HL-60 (cell line): ENCODE measurements around the gene CRYBA2.

Source experiments
- DNase-seq, 2 experiments: peaks; one replicate each; pipeline ENCODE4 v3.0.0-alpha.2; 2010 to 2020; ENCODE audit warnings: low read depth in 1 of 2, low spot score in 1 of 2
- H3K27ac ChIP-seq: fragments of 250-450 bp; sonication (Bioruptor Pico); replicated peaks from 2 replicates; pipeline ENCODE4 v1.5.1; 2020; ENCODE audit warnings: mild to moderate bottlenecking, moderate library complexity
- H3K27me3 ChIP-seq: fragments of 250-450 bp; sonication (Bioruptor Pico); 2 replicates; pipeline ENCODE4 v1.5.1; 2021; ENCODE audit warnings: mild to moderate bottlenecking, moderate library complexity; ENCODE audit not compliant: insufficient read depth, poor library complexity, severe bottlenecking
- H3K4me3 ChIP-seq: replicated peaks from 2 replicates; pipeline ENCODE4 v1.5.1; 2011; ENCODE audit warnings: mild to moderate bottlenecking, control low read depth, low read length; ENCODE audit not compliant: insufficient read depth
- CTCF ChIP-seq: IDR thresholded peaks from one replicate; pipeline ENCODE4 v1.5.1; 2011; ENCODE audit warnings: low read length, control low read depth, inconsistent platforms; ENCODE audit not compliant: insufficient read depth
- GABPA ChIP-seq: IDR thresholded peaks from 2 replicates; pipeline ENCODE4 v1.6.1; 2012; ENCODE audit warnings: low read depth
- POLR2AphosphoS5 ChIP-seq: IDR thresholded peaks from 2 replicates; pipeline ENCODE4 v1.6.1; 2012; ENCODE audit warnings: low read depth
- REST ChIP-seq: IDR thresholded peaks from 2 replicates; pipeline ENCODE4 v1.6.1; 2012; ENCODE audit warnings: low read depth; ENCODE audit not compliant: insufficient replicate concordance
- SPI1 ChIP-seq: IDR thresholded peaks from 2 replicates; pipeline ENCODE4 v1.6.1; 2012; ENCODE audit warnings: low read depth, mild to moderate bottlenecking, borderline replicate concordance

CRYBA2 gene

GRCh38 chr2:218982586-218983262, 10.5 kb downstream of the CRYBA2 start:
- Histone ChIP-seq H3K4me3 (no peak overlapping the region), H3K27me3 (peaks cover 69% of the 10 kb centered on the region), H3K27ac (no peak overlapping the region)
- TF ChIP-seq POLR2AphosphoS5, result no peak
- TF ChIP-seq REST, result peak; percentile 16
- DNase-seq, result no peak

- TF ChIP-seq POLR2AphosphoS5, result no peak
- TF ChIP-seq REST, result no peak
- TF ChIP-seq CTCF, result no peak
- Histone ChIP-seq H3K4me3 (no peak overlapping the region), H3K27ac (no peak overlapping the region), H3K27me3 (peaks cover 67% of the 10 kb centered on the region)
- DNase-seq, result peak in 1 of 2 experiments; percentile 49
Measured at GRCh38 chr2:218981881-218982585, 11.2 kb downstream of the CRYBA2 start.

- no peak for DNase-seq
- Histone ChIP-seq H3K4me3 (no peak overlapping the region), H3K27ac (no peak overlapping the region), H3K27me3 (peaks cover 64% of the 10 kb centered on the region)
- TF ChIP-seq CTCF (no peak), SPI1 (no peak), POLR2AphosphoS5 (no peak), GABPA (no peak), REST (no peak)
Measured at GRCh38 chr2:218981390-218981880, 11.8 kb downstream of the CRYBA2 start.
